K562 (cell line): ENCODE measurements around the gene DEK. TPM values are rescaled to one million over a fixed set of nuclear protein-coding genes. Genes with fewer than 3 reads are reported as not detected.
A peak's percentile ranks its signal among the peaks of the same experiment; 100 is the strongest.

Experiments
- ATF7 ChIP-seq: fragments of 450-650 bp; IDR thresholded peaks from 2 replicates; pipeline ENCODE4 v1.7.1; 2014; ENCODE audit warnings: mild to moderate bottlenecking, moderate library complexity
- CEBPB ChIP-seq: fragments of 450-650 bp; IDR thresholded peaks from 2 replicates; pipeline ENCODE4 v1.6.1; 2016; ENCODE audit warnings: missing genetic modification characterization, missing compliant biosample characterization
- DIDO1 ChIP-seq: fragments of 450-650 bp; IDR thresholded peaks from 2 replicates; pipeline ENCODE4 v1.6.1; 2016; ENCODE audit warnings: low read depth, missing biosample characterization, missing genetic modification characterization
- GTF2A2 ChIP-seq: IDR thresholded peaks from 2 replicates; pipeline ENCODE4 v1.6.1; 2016; ENCODE audit warnings: mild to moderate bottlenecking, missing genetic modification characterization, missing compliant biosample characterization
- MAFF ChIP-seq: IDR thresholded peaks from 2 replicates; pipeline ENCODE4 v1.6.1; 2012; ENCODE audit warnings: low read length, improper control_type of control experiment
- NFRKB ChIP-seq: fragments of 450-650 bp; IDR thresholded peaks from 2 replicates; pipeline ENCODE4 v1.6.1; 2016; ENCODE audit warnings: low read depth
- NR2C1 ChIP-seq, 2 experiments: fragments of 450-650 bp; IDR thresholded peaks; 2 replicates each; pipeline ENCODE4 v1.6.1; 2017; ENCODE audit warnings: mild to moderate bottlenecking in 2 of 2, antibody characterized with exemption in 1 of 2, inconsistent platforms in 1 of 2, missing compliant biosample characterization in 1 of 2, missing genetic modification characterization in 1 of 2
- NR4A1 ChIP-seq, 2 experiments: fragments of 250-450 bp in 1 of 2; fragments of 450-650 bp in 1 of 2; sonication (Bioruptor Pico) in 1 of 2; IDR thresholded peaks; 2 replicates each; pipeline versions ENCODE4 v1.4.0 to v1.6.1; 2016 to 2020; ENCODE audit warnings: mild to moderate bottlenecking in 2 of 2, missing compliant biosample characterization in 1 of 2, missing genetic modification characterization in 1 of 2, moderate library complexity in 1 of 2
- POLR2A ChIP-seq: fragments of 450-650 bp; conservative IDR thresholded peaks from 2 replicates; pipeline ENCODE4 v1.6.1; 2016
- PYGO2 ChIP-seq: fragments of 450-650 bp; IDR thresholded peaks from 2 replicates; pipeline ENCODE4 v1.6.1; 2016; ENCODE audit warnings: mild to moderate bottlenecking, missing genetic modification characterization, moderate library complexity, missing compliant biosample characterization
- SPI1 ChIP-seq: IDR thresholded peaks from 2 replicates; pipeline ENCODE4 v1.6.1; 2011; ENCODE audit warnings: low read depth, low read length, control low read depth, borderline replicate concordance
- ZC3H11A ChIP-seq: IDR thresholded peaks from 2 replicates; pipeline ENCODE4 v1.6.1; 2012; ENCODE audit warnings: low read depth, low read length, improper control_type of control experiment
- ZKSCAN8 ChIP-seq: fragments of 200-800 bp; sonication (Bioruptor generic); IDR thresholded peaks from 2 replicates; pipeline ENCODE4 v1.6.1; 2016; ENCODE audit warnings: missing genetic modification characterization, missing compliant biosample characterization
- ZNF121 ChIP-seq: sonication (generic); formaldehyde crosslinking; conservative IDR thresholded peaks from 2 replicates; pipeline ENCODE4 v1.8.0; 2022; ENCODE audit warnings: missing genetic modification reagents
- ZNF239 ChIP-seq: fragments of 250-450 bp; sonication (Bioruptor Pico); IDR thresholded peaks from 2 replicates; pipeline ENCODE4 v1.4.0; 2020; ENCODE audit warnings: mild to moderate bottlenecking
- ZNF79 ChIP-seq: fragments of 250-450 bp; sonication (Bioruptor Pico); IDR thresholded peaks from 2 replicates; pipeline ENCODE4 v1.4.0; 2020; ENCODE audit warnings: low read depth, mild to moderate bottlenecking, moderate library complexity
- polyA plus RNA-seq, 8 experiments: library from polyadenylated mRNA; depleted of rRNA in 4 of 8; stranded (reverse) in 5 of 8; unstranded in 3 of 8; fragments of >200 nt; fragmentation: Nextera tagmentation in 2 of 8; fragmentation: Illumina TruSeq in 1 of 8; extraction: Ambion mirVana in 2 of 8; extraction: Trizol in 1 of 8; gene quantifications; 2 replicates each; pipeline versions ENCODE4 v1.2.1 to v1.2.3, GENCODE V29; 2011 to 2014; ENCODE audit warnings: inconsistent platforms in 1 of 8, missing spikeins in 1 of 8
- total RNA-seq, 7 experiments: library from RNA; depleted of rRNA in 6 of 7; stranded (reverse); fragments of >200 nt in 6 of 7; fragmentation: Illumina TruSeq in 2 of 7; extraction: Trizol in 2 of 7; gene quantifications; 2 replicates each; pipeline versions ENCODE4 v1.2.1 to v1.2.3, GENCODE V29; 2011 to 2021; ENCODE audit warnings: low replicate concordance in 1 of 7
- TF ChIP-seq, protein P1 (sequence below): fragments of 450-650 bp; IDR thresholded peaks from 2 replicates; pipeline ENCODE4 v1.6.1; 2016; ENCODE audit warnings: antibody characterized with exemption
- TF ChIP-seq, protein P2 (sequence below): fragments of 250-450 bp; sonication (Bioruptor Pico); IDR thresholded peaks from 2 replicates; pipeline ENCODE4 v1.8.0; 2022; ENCODE audit warnings: moderate library complexity, mild to moderate bottlenecking, inconsistent platforms
- TF ChIP-seq, protein P3 (sequence below): fragments of 250-450 bp; sonication (Bioruptor Pico); IDR thresholded peaks from 2 replicates; pipeline ENCODE4 v1.4.0; 2020; ENCODE audit warnings: borderline replicate concordance
- TF ChIP-seq, protein P4 (sequence below), 2 experiments: fragments of 450-650 bp in 1 of 2; sonication (generic) in 1 of 2; formaldehyde crosslinking in 1 of 2; IDR thresholded peaks in 1 of 2; conservative IDR thresholded peaks in 1 of 2; 2 replicates each; pipeline versions ENCODE4 v1.6.1 to v1.8.1; 2016 to 2023; ENCODE audit warnings: mild to moderate bottlenecking in 2 of 2, moderate library complexity in 2 of 2, inconsistent platforms in 1 of 2, missing genetic modification reagents in 1 of 2
- TF ChIP-seq, protein P5 (sequence below): fragments of 450-650 bp; formaldehyde crosslinking; conservative IDR thresholded peaks from 2 replicates; pipeline ENCODE4 v1.4.0; 2022; ENCODE audit warnings: mild to moderate bottlenecking, missing genetic modification characterization

The DEK gene
- total and polyA plus RNA-seq, 9 of the 15 experiments (the other 6 are each of a cell fraction or from before 2014, with no cell fraction given), result 82.3 to 338 (median 184) TPM

DNA sequence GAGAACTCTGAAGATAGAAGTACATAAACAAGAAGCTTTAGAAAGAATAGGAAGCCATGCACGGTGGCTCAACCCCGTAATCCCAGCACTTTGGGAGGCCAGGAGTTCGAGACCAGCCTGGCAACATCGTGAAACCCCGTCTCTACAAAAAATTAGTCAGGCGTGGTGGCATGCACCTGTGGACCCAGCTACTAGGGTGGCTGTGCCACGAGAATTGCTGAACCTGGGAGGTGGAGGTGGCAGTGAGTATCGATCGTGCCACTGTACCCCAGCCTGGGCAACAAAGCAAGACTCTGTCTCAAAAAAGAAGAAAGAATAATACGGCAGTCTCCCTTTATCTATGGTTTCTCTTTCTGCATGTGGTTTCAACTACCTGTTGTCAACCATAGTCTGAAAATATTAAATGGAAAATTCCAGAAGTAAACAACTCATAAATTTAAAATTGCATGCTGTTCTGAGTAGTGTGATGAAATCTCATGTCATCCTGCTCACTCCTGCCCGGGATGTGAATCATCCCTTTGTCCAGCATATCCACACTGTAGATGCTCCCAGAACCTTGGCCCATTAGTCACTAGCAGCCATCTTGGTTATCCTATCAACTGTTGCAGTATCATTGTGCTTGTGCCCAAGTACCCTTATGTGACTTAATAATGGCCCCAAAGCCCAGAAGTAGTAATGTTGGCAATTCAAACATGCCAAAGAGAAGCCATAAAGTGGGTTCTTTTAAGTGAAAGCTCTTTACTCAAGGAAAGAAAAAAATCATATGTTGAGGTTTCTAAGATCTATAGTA, 22.1 kb downstream of the DEK start (continued):
- TF ChIP-seq, protein P1, sequence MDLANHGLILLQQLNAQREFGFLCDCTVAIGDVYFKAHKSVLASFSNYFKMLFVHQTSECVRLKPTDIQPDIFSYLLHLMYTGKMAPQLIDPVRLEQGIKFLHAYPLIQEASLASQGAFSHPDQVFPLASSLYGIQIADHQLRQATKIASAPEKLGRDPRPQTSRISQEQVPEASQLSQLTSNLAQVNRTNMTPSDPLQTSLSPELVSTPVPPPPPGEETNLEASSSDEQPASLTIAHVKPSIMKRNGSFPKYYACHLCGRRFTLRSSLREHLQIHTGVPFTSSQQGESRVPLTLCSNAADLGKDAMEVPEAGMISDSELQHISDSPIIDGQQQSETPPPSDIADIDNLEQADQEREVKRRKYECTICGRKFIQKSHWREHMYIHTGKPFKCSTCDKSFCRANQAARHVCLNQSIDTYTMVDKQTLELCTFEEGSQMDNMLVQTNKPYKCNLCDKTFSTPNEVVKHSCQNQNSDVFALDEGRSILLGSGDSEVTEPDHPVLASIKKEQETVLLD, result no peak
- TF ChIP-seq NR2C1 (IDR thresholded peaks at IDR 0.05) (no peak), NR2C1 (tag; IDR thresholded peaks at IDR 0.05) (peak; percentile 85), ZNF121 (CRISPR knock-in tag) (no peak), ZC3H11A (no peak), SPI1 (no peak), ZNF79 (CRISPR knock-in tag) (peak; percentile 27; the same call in 1 of the 2 replicates), CEBPB (tag) (0 out of 2 replicates have a peak, but pooled peaks have one; percentile 7), ZKSCAN8 (CRISPR knock-in tag) (peak; percentile 78; the same call in 1 of the 2 replicates), ATF7 (0 out of 2 replicates have a peak, but pooled peaks have one; percentile 29), POLR2A (peak; percentile 33), PYGO2 (tag) (peak; percentile 33), GTF2A2 (tag) (peak; percentile 72; the same call in 1 of the 2 replicates), NFRKB (peak; percentile 60; the same call in 1 of the 2 replicates), NR4A1 (CRISPR knock-in tag; IDR thresholded peaks at IDR 0.05) (no peak), NR4A1 (tag; IDR thresholded peaks at IDR 0.05) (0 out of 2 replicates have a peak, but pooled peaks have one; percentile 30), MAFF (no peak), ZNF239 (CRISPR knock-in tag) (peak; percentile 47; the same call in 1 of the 2 replicates), DIDO1 (tag) (peak; percentile 26; the same call in 1 of the 2 replicates)
- TF ChIP-seq, protein P2, sequence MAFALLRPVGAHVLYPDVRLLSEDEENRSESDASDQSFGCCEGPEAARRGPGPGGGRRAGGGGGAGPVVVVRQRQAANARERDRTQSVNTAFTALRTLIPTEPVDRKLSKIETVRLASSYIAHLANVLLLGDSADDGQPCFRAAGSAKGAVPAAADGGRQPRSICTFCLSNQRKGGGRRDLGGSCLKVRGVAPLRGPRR, result no peak
- TF ChIP-seq, protein P3, sequence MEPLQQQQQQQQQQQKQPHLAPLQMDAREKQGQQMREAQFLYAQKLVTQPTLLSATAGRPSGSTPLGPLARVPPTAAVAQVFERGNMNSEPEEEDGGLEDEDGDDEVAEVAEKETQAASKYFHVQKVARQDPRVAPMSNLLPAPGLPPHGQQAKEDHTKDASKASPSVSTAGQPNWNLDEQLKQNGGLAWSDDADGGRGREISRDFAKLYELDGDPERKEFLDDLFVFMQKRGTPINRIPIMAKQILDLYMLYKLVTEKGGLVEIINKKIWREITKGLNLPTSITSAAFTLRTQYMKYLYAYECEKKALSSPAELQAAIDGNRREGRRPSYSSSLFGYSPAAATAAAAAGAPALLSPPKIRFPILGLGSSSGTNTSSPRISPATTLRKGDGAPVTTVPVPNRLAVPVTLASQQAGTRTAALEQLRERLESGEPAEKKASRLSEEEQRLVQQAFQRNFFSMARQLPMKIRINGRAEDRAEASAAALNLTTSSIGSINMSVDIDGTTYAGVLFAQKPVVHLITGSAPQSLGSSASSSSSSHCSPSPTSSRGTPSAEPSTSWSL (CRISPR knock-in tag), result no peak
- TF ChIP-seq, protein P4, sequence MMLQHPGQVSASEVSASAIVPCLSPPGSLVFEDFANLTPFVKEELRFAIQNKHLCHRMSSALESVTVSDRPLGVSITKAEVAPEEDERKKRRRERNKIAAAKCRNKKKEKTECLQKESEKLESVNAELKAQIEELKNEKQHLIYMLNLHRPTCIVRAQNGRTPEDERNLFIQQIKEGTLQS (IDR thresholded peaks at IDR 0.05), result peak; percentile 93
- TF ChIP-seq, protein P4 (CRISPR knock-in tag; conservative IDR thresholded peaks at IDR 0.05), result no peak
- TF ChIP-seq, protein P5, sequence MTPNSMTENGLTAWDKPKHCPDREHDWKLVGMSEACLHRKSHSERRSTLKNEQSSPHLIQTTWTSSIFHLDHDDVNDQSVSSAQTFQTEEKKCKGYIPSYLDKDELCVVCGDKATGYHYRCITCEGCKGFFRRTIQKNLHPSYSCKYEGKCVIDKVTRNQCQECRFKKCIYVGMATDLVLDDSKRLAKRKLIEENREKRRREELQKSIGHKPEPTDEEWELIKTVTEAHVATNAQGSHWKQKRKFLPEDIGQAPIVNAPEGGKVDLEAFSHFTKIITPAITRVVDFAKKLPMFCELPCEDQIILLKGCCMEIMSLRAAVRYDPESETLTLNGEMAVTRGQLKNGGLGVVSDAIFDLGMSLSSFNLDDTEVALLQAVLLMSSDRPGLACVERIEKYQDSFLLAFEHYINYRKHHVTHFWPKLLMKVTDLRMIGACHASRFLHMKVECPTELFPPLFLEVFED (CRISPR knock-in tag), result peak; percentile 91
